Breast epithelium (tissue), 3 donors: ENCODE data around the gene SLC9A3.

Source experiments
- POLR2A ChIP-seq: fragments of 450-650 bp; IDR thresholded peaks from one replicate; pipeline ENCODE4 v1.6.1; 2016; ENCODE audit warnings: antibody characterized with exemption, mild to moderate bottlenecking, moderate library complexity
- POLR2AphosphoS5 ChIP-seq, 3 donors: sonication (generic); formaldehyde crosslinking; IDR thresholded peaks; one replicate each; pipeline ENCODE4 v1.6.1; 2017; ENCODE audit warnings: antibody characterized with exemption in 3 of 3
- TF ChIP-seq, protein P1 (sequence below), 3 donors: fragments of 450-650 bp; IDR thresholded peaks; one replicate each; pipeline ENCODE4 v1.5.1; 2016 to 2017; ENCODE audit warnings: antibody characterized with exemption in 3 of 3, mild to moderate bottlenecking in 3 of 3, moderate library complexity in 3 of 3

DNA sequence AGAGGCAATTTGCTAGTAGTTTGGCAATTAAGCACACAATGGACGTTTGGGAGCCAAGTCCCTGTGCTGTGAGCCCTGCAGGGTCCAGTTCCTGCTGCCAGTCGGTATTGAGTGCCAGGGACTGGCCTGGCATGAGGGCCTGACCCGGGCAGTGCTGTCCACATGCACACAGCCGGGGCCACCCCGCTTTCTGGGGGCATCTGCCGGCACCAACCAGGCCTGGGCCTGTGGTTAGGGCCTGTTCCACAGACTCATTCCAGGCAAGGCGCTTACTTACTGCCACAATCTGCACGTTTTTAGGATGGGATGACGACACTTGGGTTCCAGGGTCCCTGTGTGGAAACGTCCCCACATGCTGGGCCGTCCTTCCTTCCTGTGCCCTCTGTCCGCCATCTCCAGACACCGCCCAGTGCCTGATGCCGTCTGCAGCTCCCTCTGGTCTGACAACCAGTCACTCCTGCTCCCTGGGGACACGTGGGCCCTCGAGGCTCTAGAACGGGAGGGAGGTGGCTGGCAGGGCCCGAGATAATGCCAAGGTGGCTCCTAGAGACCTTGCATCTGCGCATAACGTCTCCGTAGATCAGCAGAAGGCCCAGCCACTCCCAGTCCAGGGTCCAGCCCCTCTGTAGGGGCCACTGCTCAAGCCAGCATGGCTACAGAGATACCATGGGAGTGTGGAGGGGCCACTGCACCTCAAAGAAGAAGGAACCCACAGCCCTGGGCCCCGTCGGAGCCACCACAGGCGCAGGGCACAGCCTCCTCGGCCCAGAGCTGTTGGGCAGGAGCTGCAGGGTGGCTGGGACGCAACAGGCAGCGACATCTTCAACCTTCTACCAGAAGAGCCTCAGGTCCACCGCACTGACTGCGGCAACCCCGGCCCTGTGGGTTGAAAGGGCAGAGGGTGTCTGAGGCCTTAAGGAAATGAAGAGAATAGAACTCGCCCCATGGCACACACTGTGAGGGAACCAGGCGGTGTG lies 24.7 kb downstream of the SLC9A3 start:
- no peak for TF ChIP-seq POLR2A
- TF ChIP-seq, protein P1, sequence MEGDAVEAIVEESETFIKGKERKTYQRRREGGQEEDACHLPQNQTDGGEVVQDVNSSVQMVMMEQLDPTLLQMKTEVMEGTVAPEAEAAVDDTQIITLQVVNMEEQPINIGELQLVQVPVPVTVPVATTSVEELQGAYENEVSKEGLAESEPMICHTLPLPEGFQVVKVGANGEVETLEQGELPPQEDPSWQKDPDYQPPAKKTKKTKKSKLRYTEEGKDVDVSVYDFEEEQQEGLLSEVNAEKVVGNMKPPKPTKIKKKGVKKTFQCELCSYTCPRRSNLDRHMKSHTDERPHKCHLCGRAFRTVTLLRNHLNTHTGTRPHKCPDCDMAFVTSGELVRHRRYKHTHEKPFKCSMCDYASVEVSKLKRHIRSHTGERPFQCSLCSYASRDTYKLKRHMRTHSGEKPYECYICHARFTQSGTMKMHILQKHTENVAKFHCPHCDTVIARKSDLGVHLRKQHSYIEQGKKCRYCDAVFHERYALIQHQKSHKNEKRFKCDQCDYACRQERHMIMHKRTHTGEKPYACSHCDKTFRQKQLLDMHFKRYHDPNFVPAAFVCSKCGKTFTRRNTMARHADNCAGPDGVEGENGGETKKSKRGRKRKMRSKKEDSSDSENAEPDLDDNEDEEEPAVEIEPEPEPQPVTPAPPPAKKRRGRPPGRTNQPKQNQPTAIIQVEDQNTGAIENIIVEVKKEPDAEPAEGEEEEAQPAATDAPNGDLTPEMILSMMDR (IDR thresholded peaks at IDR 0.05) = no peak
- no peak for TF ChIP-seq POLR2AphosphoS5 (IDR thresholded peaks at IDR 0.05)
